Glomerular endothelial cell (primary cell): Measurements from ENCODE around the gene EFNB1. TPM values are rescaled to one million over a fixed set of nuclear protein-coding genes. Genes with fewer than 3 reads are reported as not detected.
A peak's percentile ranks its signal among the peaks of the same experiment; 100 is the strongest.

Source experiments
- DNase-seq: peaks from one replicate; pipeline ENCODE4 v3.0.0-alpha.2; 2011; ENCODE audit warnings: low read depth, low spot score; ENCODE audit errors: extremely low read depth
- total RNA-seq: library from RNA; depleted of rRNA; stranded (reverse); fragments of >200 nt; gene quantifications from 2 replicates; pipeline ENCODE4 v1.2.3, GENCODE V29; 2015

EFNB1 gene
- total RNA-seq, 1 donor from 2014 or later = 163 TPM

- no peak for DNase-seq
Measured at GRCh38 chrX:68827256-68827655, 1.6 kb upstream of the EFNB1 start.

GRCh38 chrX:68827848-68828624 is 785 bp upstream of the EFNB1 start:
- peak; percentile 48 for DNase-seq

DNA sequence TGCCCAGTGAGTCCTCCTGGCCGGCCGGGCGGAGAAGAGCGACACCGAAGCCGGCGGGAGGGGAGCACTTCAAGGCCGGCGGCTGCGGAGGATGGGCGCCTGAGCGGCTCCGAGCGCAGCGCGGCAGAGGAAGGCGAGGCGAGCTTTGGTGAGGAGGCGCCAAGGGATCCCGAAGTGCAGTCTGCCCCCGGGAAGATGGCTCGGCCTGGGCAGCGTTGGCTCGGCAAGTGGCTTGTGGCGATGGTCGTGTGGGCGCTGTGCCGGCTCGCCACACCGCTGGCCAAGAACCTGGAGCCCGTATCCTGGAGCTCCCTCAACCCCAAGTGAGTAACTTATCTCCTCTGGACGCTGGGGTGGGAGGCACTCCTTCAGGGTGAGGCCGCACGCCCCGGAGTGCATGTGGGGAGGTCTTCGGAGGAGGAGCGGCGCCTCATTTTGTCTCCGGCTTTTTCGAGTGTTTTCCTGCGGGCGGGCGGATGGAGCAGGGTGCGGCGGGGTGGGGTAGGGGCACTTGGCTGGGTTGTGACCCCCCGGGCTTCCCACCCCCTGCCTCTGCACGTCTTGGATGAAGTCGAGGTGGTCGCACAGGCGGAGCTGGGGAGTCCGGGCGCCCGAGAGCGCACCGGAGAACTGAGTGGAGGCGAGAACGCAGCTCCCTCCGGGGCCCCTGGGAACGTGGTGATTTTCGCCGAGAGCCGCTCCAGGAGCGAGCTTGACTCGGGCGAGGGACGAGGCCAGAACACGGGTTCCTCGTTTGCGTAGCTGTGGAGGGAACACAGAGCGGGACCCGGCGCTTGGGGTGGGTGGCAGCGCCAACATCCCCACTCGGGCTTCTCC is 979 bp downstream of the EFNB1 start:
- no peak for DNase-seq

GRCh38 chrX:68830419-68831404 is 1.9 kb downstream of the EFNB1 start:
- DNase-seq = no peak

- DNase-seq = no peak
Measured at GRCh38 chrX:68831405-68832100, 2.7 kb downstream of the EFNB1 start.

GRCh38 chrX:68832101-68832416 is 3.2 kb downstream of the EFNB1 start:
- no peak for DNase-seq

- no peak for DNase-seq
Measured at GRCh38 chrX:68832516-68833447, 4.0 kb downstream of the EFNB1 start.

GRCh38 chrX:68833448-68833805 is 4.6 kb downstream of the EFNB1 start:
- DNase-seq = no peak

DNA sequence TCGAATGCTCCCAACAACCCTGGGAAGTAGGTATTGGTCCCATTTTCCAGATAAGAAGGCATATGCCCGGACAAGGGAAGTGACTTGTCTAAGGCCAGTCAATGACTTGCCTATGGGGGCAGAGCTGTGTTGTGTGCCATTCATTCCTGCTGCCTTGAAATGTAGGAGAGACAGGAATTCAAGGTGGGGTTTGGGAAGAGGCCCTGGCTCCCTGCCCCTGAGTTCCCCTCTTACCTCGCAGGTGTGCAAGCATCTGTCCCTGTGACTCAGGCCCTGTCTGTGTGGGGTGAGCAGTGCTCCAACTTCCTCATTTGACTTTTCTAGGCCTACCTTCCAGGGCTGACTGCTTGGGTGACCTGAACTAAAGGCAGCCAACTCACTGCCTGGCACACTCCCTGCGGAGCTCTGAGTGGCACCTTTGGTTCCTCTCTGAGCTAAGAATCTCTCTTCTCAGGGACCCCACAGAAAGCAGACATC is 5.1 kb downstream of the EFNB1 start:
- no peak for DNase-seq

DNA sequence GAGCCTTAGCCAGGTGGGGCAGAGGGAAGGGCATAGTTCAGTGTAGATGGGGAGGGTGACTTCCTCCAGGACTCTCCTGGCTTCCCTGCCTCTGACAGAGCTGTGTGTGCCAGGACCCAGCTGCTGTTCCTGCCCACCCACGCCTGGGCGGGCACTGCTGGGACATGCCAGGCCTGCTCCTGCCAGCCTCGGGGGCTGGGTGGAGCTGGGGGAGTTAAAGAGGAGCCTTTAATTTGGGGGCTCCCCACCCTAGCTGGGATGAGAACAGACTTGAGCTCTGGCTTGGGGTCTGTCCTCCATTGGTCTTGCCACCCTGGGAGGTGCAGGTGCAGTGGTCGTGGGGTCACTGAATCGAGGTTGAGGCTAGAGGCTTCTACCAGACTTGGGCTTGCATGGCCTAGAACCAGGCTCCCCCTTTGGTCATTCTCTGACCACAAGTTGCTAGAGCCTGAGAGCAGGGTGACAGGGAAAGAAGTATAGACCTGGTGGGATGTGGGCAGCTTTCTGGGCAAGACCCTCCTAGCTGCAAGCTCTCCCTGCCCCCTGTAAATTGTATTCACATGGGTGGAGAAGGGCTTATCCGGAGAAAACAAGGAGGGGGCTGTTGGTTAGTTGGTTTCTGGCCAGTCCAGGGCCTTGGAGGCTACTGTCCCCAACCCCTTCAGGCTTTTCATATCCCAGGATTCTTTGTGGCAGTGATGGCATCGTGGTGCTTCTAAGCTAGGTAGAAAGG is 5.7 kb downstream of the EFNB1 start:
- DNase-seq = no peak

GRCh38 chrX:68835104-68835442 is 6.3 kb downstream of the EFNB1 start:
- no peak for DNase-seq

DNA sequence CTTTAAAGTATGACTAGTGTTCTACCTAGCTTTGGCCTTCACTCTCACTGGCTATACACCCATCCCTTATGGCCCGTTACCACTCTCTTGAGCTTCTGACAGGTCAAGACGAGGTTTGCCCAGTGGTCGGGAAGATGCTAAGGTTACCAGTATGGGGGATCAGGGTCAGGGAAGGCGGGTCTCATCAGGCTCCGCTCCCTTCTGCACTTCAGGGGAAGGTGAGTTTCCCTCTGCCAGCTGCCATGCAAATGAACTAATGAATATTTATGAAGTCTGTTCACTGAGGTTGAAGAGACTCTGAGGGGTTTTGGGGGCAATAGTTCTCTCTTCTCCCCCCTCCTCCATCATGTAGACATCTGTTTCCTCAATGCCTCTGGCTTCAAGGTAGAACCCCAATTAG is 6.6 kb downstream of the EFNB1 start:
- no peak for DNase-seq

GRCh38 chrX:68837119-68837518 is 8.3 kb downstream of the EFNB1 start:
- DNase-seq = no peak

- DNase-seq = no peak
Measured at GRCh38 chrX:68838571-68838910, 9.7 kb downstream of the EFNB1 start.

- no peak for DNase-seq
Measured at GRCh38 chrX:68839771-68840170, 10.9 kb downstream of the EFNB1 start.

GRCh38 chrX:68840256-68840655 is 11.4 kb downstream of the EFNB1 start:
- DNase-seq = no peak

DNA sequence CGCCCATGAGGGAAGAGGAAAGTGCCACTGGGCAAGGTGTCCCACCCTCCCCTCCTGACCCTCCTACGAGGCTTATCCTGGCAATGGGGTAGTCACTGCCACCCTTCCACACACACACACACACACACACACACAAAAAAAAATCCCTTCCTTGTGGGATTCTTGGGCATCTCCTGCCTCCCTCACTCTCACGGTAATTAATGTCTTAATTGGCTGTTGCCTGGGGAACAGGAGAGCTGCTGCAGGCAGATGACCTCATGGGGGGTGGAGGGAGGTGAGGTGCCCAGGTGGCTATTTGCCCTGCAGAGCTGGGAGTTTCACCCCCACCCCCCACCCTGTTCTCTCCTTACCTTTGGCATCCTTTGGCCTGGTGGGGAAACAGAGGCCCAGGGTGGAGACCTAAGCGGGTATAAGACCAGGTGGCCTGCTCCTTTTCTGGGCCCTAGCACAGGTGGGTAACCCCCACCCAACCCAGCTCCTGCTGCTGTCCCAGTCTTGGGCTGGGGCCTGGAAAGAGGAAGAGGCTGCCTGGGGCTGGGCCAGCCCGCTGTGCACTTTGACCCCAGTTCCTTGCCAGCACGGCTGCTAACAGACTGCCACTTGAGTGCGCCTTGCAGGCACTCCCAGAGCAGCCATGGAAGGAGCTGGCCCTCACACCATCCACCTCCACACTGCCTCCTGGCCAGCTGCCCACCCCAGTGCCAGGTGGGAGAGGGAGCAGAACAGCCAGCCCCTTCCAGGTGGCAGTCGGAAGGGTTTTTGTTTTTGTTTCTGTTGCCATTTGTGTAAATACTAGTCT is 12.6 kb downstream of the EFNB1 start:
- no peak for DNase-seq

GRCh38 chrX:68842351-68842750 is 13.5 kb downstream of the EFNB1 start:
- DNase-seq = no peak
